Suppressor macrophage (primary cell): ENCODE results near the gene EXOG.

ENCODE experiments used
- DNase-seq, 4 experiments: peaks; one replicate each; pipeline ENCODE4 v3.0.0-alpha.2; 2020 to 2022

EXOG gene

GRCh38 chr3:38473229-38473628 lies 22.9 kb upstream of the EXOG start:
- DNase-seq = no peak

GRCh38 chr3:38474928-38475605 lies 21.1 kb upstream of the EXOG start:
- DNase-seq = no peak

- DNase-seq = no peak
Measured at GRCh38 chr3:38475716-38476115, 20.4 kb upstream of the EXOG start.

GRCh38 chr3:38476157-38476756 lies 19.9 kb upstream of the EXOG start:
- no peak for DNase-seq

GRCh38 chr3:38477057-38477820 lies 18.9 kb upstream of the EXOG start:
- DNase-seq = no peak

GRCh38 chr3:38477839-38478450 lies 18.2 kb upstream of the EXOG start:
- no peak for DNase-seq

GRCh38 chr3:38478901-38479300 lies 17.2 kb upstream of the EXOG start:
- DNase-seq = no peak

GRCh38 chr3:38479431-38480092 lies 16.6 kb upstream of the EXOG start:
- peak; percentile 74 to 88 (median 80) for DNase-seq

GRCh38 chr3:38480093-38480445 lies 16.1 kb upstream of the EXOG start:
- no peak for DNase-seq

GRCh38 chr3:38480930-38481329 lies 15.2 kb upstream of the EXOG start:
- DNase-seq = no peak

GRCh38 chr3:38482951-38483350 lies 13.2 kb upstream of the EXOG start:
- no peak for DNase-seq

GRCh38 chr3:38487323-38487722 lies 8.8 kb upstream of the EXOG start:
- no peak for DNase-seq

- DNase-seq = no peak
Measured at GRCh38 chr3:38488949-38489348, 7.2 kb upstream of the EXOG start.

GRCh38 chr3:38489766-38490165 lies 6.4 kb upstream of the EXOG start:
- DNase-seq = no peak

- no peak for DNase-seq
Measured at GRCh38 chr3:38490281-38491030, 5.7 kb upstream of the EXOG start.

- no peak for DNase-seq
Measured at GRCh38 chr3:38491215-38491614, 4.9 kb upstream of the EXOG start.

- peak in 1 of 4 experiments; percentile 8 for DNase-seq
Measured at GRCh38 chr3:38493031-38493430, 3.1 kb upstream of the EXOG start.

- no peak for DNase-seq
Measured at GRCh38 chr3:38497031-38497430, 891 bp downstream of the EXOG start.

- DNase-seq = no peak
Measured at GRCh38 chr3:38500688-38501417, 4.7 kb downstream of the EXOG start.

GRCh38 chr3:38507120-38507519 lies 11.0 kb downstream of the EXOG start:
- DNase-seq = no peak

GRCh38 chr3:38509732-38510131 lies 13.6 kb downstream of the EXOG start:
- no peak for DNase-seq
